HepG2 (cell line): ENCODE data around the gene QRFP. TPM values are rescaled to one million over a fixed set of nuclear protein-coding genes. Genes with fewer than 3 reads are reported as not detected.
A peak's percentile ranks its signal among the peaks of the same experiment; 100 is the strongest.

Source experiments
- ATAC-seq: fragments of 200-7000 bp; cut with Tn5 transposase; 3 replicates; pipeline ENCODE4 v1.9.1; 2020; ENCODE audit warnings: mild to moderate bottlenecking, moderate library complexity
- BruUV-seq: library from RNA; stranded (reverse); fragments of 400-500 nt; replicated peaks from 2 replicates; lab custom pipeline; 2021; lab: Mats Ljungman, UMichigan
- CTCF ChIA-PET: fragments of 300-600 bp; formaldehyde crosslinking; extraction: SDS; loops from one replicate; lab custom pipeline; 2021; ENCODE audit warnings: low total read pairs, inconsistent platforms, low intra/inter-chr PET ratio; lab: Yijun Ruan, JAX
- POLR2A ChIA-PET: fragments of 350-600 bp; sonication (Branson Sonifier 250); formaldehyde crosslinking; loops from one replicate; lab custom pipeline; 2020; ENCODE audit warnings: antibody characterized with exemption, inconsistent platforms; lab: Yijun Ruan, JAX
- DNase-seq: peaks from one replicate; pipeline ENCODE4 v3.0.0-alpha.2; 2015; ENCODE audit warnings: low spot score
- FAIRE-seq: peaks from 3 replicates; lab custom pipeline; 2011; peaks lifted over from hg19 to GRCh38; lab: Jason Lieb, UNC
- H2AFZ ChIP-seq: one replicate; pipeline ENCODE4 v1.6.1; 2011; ENCODE audit warnings: low read length, inconsistent platforms
- H3K27ac ChIP-seq: fragments of 300-600 bp; 3 replicates; pipeline ENCODE4 v1.8.0; 2011; ENCODE audit warnings: mixed run types, mild to moderate bottlenecking, mixed read lengths, low read length, inconsistent platforms; ENCODE audit not compliant: insufficient read depth; ENCODE audit errors: extremely low read length
- H3K27me3 ChIP-seq, 2 experiments: fragments of 200-600 bp in 1 of 2; 2 replicates in 1 of 2; 3 replicates in 1 of 2; pipeline versions ENCODE4 v1.6.0 to v1.8.0; 2011; ENCODE audit warnings: low read length in 2 of 2, mild to moderate bottlenecking in 2 of 2, moderate library complexity in 2 of 2, inconsistent platforms in 1 of 2; ENCODE audit not compliant: insufficient read depth in 2 of 2, control insufficient read depth in 1 of 2
- H3K36me3 ChIP-seq, 2 experiments: fragments of 200-600 bp in 1 of 2; replicated peaks in 1 of 2; 2 replicates in 1 of 2; 3 replicates in 1 of 2; pipeline versions ENCODE4 v1.5.1 to v1.8.0; 2011; ENCODE audit warnings: low read length in 2 of 2, inconsistent platforms in 1 of 2; ENCODE audit not compliant: insufficient read depth in 2 of 2, control insufficient read depth in 1 of 2
- H3K4me1 ChIP-seq: 2 replicates; pipeline ENCODE4 v1.5.1; 2012; ENCODE audit warnings: low read length, inconsistent platforms; ENCODE audit not compliant: insufficient read depth
- H3K4me2 ChIP-seq: 2 replicates; pipeline ENCODE4 v1.6.0; 2011; ENCODE audit warnings: low read depth, low read length, inconsistent platforms
- H3K4me3 ChIP-seq, 3 experiments: fragments of 200-600 bp in 1 of 3; sonication (generic), shearing (Covaris generic) in 1 of 3; replicated peaks in 1 of 3; 2 replicates each; pipeline ENCODE4 v1.5.1; 2011 to 2016; ENCODE audit warnings: low read length in 3 of 3, inconsistent platforms in 2 of 3, low read depth in 2 of 3, mild to moderate bottlenecking in 2 of 3, control low read depth in 1 of 3, mixed read lengths in 1 of 3; ENCODE audit not compliant: insufficient read depth in 1 of 3
- H3K79me2 ChIP-seq: one replicate; pipeline ENCODE4 v1.6.1; 2011; ENCODE audit warnings: low read length, inconsistent platforms; ENCODE audit not compliant: insufficient read depth
- H3K9ac ChIP-seq: 2 replicates; pipeline ENCODE4 v1.6.0; 2011; ENCODE audit warnings: mild to moderate bottlenecking, low read depth, low read length, inconsistent platforms; ENCODE audit not compliant: insufficient read depth
- H3K9me3 ChIP-seq: 2 replicates; pipeline ENCODE4 v1.5.1; 2012; ENCODE audit warnings: mild to moderate bottlenecking, low read length
- H4K20me1 ChIP-seq: 2 replicates; pipeline ENCODE4 v1.6.0; 2011; ENCODE audit warnings: inconsistent platforms, mild to moderate bottlenecking, low read length, moderate library complexity; ENCODE audit not compliant: insufficient read depth
- GTF3A ChIP-seq: sonication (generic); formaldehyde crosslinking; conservative IDR thresholded peaks from 2 replicates; pipeline ENCODE4 v1.4.0; 2020; ENCODE audit warnings: mild to moderate bottlenecking, missing genetic modification reagents
- HNRNPK ChIP-seq: fragments of 200-400 bp; formaldehyde crosslinking; IDR thresholded peaks from 2 replicates; pipeline ENCODE4 v1.6.1; 2018; ENCODE audit warnings: low read length, low read depth, moderate library complexity, mild to moderate bottlenecking; ENCODE audit not compliant: poor library complexity, severe bottlenecking
- KMT2B ChIP-seq: IDR thresholded peaks from 2 replicates; pipeline ENCODE4 v1.6.1; 2016; ENCODE audit warnings: missing genetic modification reagents, missing compliant biosample characterization
- RARA ChIP-seq: IDR thresholded peaks from 2 replicates; pipeline ENCODE4 v1.6.1; 2016; ENCODE audit warnings: missing genetic modification reagents, missing compliant biosample characterization
- ZNF143 ChIP-seq: sonication (generic); formaldehyde crosslinking; IDR thresholded peaks from 2 replicates; pipeline ENCODE4 v1.4.0; 2020; ENCODE audit warnings: missing genetic modification reagents
- ZNF263 ChIP-seq: sonication (generic); formaldehyde crosslinking; IDR thresholded peaks from 2 replicates; pipeline ENCODE4 v1.4.0; 2020; ENCODE audit warnings: missing genetic modification reagents
- ZNF562 ChIP-seq: sonication (generic); formaldehyde crosslinking; IDR thresholded peaks from 2 replicates; pipeline ENCODE4 v1.8.0; 2022; ENCODE audit warnings: missing genetic modification reagents, borderline replicate concordance
- WGBS: methylation state at CpG from one replicate; pipeline ENCODE4 v1.1.6; 2017; ENCODE audit warnings: low lambda C conversion rate; 5-methylcytosine and 5-hydroxymethylcytosine counted together
- in situ Hi-C: cut with HindIII; loops from 2 replicates; pipeline ENCODE4 v1.10.0; 2017; ENCODE audit warnings: low pct_unique_long_range_greater_than_20kb; ENCODE audit not compliant: extremely low pct_ligation_motif_present
- intact Hi-C: fragments of 100-400 bp; cut with micrococcal nuclease; formaldehyde crosslinking; loops from one replicate; pipeline ENCODE4 v1.10.0; 2022; ENCODE audit not compliant: unreplicated experiment
- polyA plus RNA-seq, 8 experiments: library from polyadenylated mRNA; depleted of rRNA in 3 of 8; stranded (reverse) in 7 of 8; unstranded in 1 of 8; fragments of >200 nt; fragmentation: Illumina TruSeq in 4 of 8; extraction: Trizol in 4 of 8; gene quantifications; 2 replicates each; pipeline versions ENCODE4 v1.2.1 to v1.2.3, GENCODE V29; 2011 to 2016; ENCODE audit warnings: low read depth in 4 of 8, missing spikeins in 1 of 8, mixed read lengths in 1 of 8; ENCODE audit not compliant: insufficient read depth in 1 of 8
- total RNA-seq, 5 experiments: library from RNA; depleted of rRNA; stranded (reverse); fragments of >200 nt; fragmentation: Illumina TruSeq; extraction: Trizol; gene quantifications; 2 replicates each; pipeline ENCODE4 v1.2.3, GENCODE V29; 2016; ENCODE audit warnings: low read depth in 1 of 5
- TF ChIP-seq, protein P1 (sequence below), 2 experiments: IDR thresholded peaks; 2 replicates each; pipeline ENCODE4 v1.6.1; 2011 to 2012; ENCODE audit warnings: low read length in 2 of 2, borderline replicate concordance in 1 of 2, low read depth in 1 of 2, mild to moderate bottlenecking in 1 of 2, moderate library complexity in 1 of 2
- TF ChIP-seq, protein P2 (sequence below): IDR thresholded peaks from 2 replicates; pipeline ENCODE4 v1.6.1; 2016; ENCODE audit warnings: low read depth
- TF ChIP-seq, protein P3 (sequence below): sonication (generic); formaldehyde crosslinking; IDR thresholded peaks from 2 replicates; pipeline ENCODE4 v1.4.0; 2020; ENCODE audit warnings: missing genetic modification reagents, mild to moderate bottlenecking, borderline replicate concordance

QRFP gene
- total and polyA plus RNA-seq, 2 of the 13 experiments (the other 11 are each of a cell fraction or from before 2014, with no cell fraction given): not detected

DNA sequence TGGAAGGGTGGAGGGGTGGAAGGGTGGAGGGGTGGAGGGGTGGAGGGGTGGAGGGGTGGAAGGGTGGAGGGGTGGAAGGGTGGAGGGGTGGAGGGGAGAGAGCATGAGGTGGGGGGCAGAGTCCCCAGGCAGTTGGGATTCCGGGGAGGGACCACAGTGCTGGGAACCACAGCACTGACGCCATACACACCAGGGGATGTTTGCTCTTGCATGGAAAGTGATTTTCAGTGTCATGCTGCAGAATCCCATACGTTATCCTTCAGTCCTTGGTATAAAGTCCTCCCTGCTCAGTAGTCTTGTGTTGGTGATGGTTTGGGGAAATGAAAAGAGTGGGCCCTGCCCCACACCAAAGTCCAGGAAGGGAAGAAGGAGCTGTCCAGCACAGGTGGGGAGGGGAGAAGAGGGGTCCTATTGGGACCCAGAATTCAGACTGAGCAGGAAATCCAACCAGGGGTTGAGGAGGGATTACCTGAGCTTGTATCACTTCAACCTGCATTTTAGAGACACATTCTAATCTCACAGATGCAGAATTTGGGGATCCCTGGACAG lies 48.0 kb upstream of the QRFP start:
- DNase-seq: no peak
- H3K27me3 ChIP-seq: peaks cover 6 to 73% of the 10 kb centered on the region in 2 experiments; a peak in 4 of 5 replicates
- H3K79me2 ChIP-seq: no peaks in the 10 kb centered on the region
- no peak overlapping the region for H2AFZ ChIP-seq
- no peak overlapping the region for H3K27ac ChIP-seq
- no peaks in the 10 kb centered on the region for H3K36me3 ChIP-seq
- 0% methylated on average over 1 of the region's 3 CpGs for WGBS
- TF ChIP-seq, protein P1, sequence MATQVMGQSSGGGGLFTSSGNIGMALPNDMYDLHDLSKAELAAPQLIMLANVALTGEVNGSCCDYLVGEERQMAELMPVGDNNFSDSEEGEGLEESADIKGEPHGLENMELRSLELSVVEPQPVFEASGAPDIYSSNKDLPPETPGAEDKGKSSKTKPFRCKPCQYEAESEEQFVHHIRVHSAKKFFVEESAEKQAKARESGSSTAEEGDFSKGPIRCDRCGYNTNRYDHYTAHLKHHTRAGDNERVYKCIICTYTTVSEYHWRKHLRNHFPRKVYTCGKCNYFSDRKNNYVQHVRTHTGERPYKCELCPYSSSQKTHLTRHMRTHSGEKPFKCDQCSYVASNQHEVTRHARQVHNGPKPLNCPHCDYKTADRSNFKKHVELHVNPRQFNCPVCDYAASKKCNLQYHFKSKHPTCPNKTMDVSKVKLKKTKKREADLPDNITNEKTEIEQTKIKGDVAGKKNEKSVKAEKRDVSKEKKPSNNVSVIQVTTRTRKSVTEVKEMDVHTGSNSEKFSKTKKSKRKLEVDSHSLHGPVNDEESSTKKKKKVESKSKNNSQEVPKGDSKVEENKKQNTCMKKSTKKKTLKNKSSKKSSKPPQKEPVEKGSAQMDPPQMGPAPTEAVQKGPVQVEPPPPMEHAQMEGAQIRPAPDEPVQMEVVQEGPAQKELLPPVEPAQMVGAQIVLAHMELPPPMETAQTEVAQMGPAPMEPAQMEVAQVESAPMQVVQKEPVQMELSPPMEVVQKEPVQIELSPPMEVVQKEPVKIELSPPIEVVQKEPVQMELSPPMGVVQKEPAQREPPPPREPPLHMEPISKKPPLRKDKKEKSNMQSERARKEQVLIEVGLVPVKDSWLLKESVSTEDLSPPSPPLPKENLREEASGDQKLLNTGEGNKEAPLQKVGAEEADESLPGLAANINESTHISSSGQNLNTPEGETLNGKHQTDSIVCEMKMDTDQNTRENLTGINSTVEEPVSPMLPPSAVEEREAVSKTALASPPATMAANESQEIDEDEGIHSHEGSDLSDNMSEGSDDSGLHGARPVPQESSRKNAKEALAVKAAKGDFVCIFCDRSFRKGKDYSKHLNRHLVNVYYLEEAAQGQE (IDR thresholded peaks at IDR 0.05; ENCODE audit: borderline replicate concordance in 1 of 2, low read depth in 1 of 2, low read length in 2 of 2): peak in 1 of 2 experiments; percentile 66; a peak in 3 of 4 replicates
- TF ChIP-seq ZNF562 (CRISPR knock-in tag): no peak
- TF ChIP-seq, protein P2, sequence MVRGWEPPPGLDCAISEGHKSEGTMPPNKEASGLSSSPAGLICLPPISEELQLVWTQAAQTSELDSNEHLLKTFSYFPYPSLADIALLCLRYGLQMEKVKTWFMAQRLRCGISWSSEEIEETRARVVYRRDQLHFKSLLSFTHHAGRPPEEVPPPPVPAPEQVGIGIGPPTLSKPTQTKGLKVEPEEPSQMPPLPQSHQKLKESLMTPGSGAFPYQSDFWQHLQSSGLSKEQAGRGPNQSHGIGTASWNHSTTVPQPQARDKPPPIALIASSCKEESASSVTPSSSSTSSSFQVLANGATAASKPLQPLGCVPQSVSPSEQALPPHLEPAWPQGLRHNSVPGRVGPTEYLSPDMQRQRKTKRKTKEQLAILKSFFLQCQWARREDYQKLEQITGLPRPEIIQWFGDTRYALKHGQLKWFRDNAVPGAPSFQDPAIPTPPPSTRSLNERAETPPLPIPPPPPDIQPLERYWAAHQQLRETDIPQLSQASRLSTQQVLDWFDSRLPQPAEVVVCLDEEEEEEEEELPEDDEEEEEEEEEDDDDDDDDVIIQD (CRISPR knock-in tag): no peak
- peak; percentile 22 for TF ChIP-seq HNRNPK
- TF ChIP-seq RARA (CRISPR knock-in tag): no peak
- TF ChIP-seq KMT2B (CRISPR knock-in tag): no peak
- no peak for TF ChIP-seq GTF3A
- TF ChIP-seq ZNF263: no peak
- TF ChIP-seq ZNF143 (CRISPR knock-in tag): no peak
- TF ChIP-seq, protein P3, sequence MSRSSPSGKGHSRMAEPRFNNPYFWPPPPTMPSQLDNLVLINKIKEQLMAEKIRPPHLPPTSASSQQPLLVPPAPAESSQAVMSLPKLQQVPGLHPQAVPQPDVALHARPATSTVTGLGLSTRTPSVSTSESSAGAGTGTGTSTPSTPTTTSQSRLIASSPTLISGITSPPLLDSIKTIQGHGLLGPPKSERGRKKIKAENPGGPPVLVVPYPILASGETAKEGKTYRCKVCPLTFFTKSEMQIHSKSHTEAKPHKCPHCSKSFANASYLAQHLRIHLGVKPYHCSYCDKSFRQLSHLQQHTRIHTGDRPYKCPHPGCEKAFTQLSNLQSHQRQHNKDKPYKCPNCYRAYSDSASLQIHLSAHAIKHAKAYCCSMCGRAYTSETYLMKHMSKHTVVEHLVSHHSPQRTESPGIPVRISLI (CRISPR knock-in tag): no peak
- H3K4me1 ChIP-seq: peaks cover 13% of the 10 kb centered on the region
- intact Hi-C loops (no loop called here), in situ Hi-C loops (loop anchor here (5.0 to 10.0 kb wide), 2 partner anchors 47 to 170 kb away; partner anchors contain the start of gene QRFP)
- no TSS peak for BruUV-seq
- no peak overlapping the region for H3K4me2 ChIP-seq
- H4K20me1 ChIP-seq: peaks cover 13% of the 10 kb centered on the region; the same call in 1 of the 2 replicates
- no peaks in the 10 kb centered on the region for H3K9me3 ChIP-seq
- ChIA-PET CTCF (no interaction called here), POLR2A (no interaction called here)
- FAIRE-seq: no peak
- no peak overlapping the region for H3K4me3 ChIP-seq
- no peak overlapping the region for H3K9ac ChIP-seq
- ATAC-seq: no peak
